ENCODE results near the gene KLC1.

DNA sequence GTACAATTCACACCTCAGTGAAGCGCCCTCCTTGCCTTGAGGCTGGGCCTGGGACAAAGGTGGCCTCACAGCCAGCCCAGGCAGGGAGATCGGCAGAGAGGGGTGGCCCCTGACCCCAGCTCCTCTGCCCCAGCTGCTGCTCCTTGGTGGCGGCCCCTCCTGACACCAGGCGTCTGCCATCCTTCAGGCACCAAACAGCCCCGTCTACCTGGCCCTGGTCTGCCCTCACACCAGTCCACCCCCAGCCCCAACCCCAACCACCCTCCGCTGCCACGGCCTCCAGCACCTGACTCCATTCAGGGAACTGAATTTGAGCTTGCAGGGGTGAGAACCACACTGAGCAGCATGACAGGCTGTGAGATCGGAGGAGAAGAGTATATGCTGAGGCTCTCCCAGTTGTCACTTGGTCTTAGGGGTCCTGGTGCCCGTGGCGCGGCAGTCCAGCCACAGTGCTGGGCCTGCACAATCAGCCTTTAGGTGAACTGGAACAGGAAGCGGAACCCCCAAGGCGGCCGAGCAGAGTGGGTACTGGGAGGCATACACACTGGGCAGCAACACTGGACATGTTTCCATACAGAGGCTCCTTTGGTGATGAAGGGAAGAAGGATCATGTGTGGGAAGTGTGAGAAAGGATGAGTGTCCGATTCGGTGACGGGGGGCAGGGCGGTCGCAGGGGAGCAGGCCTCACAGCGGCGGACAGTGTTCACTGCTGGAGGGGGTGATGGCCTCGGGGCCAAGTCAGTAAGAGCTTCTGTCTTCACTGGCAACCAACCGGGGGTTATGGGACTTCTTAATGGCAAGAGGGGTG lies 105.3 kb downstream of the KLC1 start:
- TF ChIP-seq POLR2A (IDR thresholded peaks at IDR 0.05; ENCODE audit: low read depth, low read length): no peak
- TF ChIP-seq POLR2AphosphoS5 (IDR thresholded peaks at IDR 0.05; ENCODE audit: low read depth, low read length): no peak

Measured in GM12891 (cell line).